HEK293 (cell line): ENCODE results near the gene NELFB.
A peak's percentile ranks its signal among the peaks of the same experiment; 100 is the strongest.

Experiments used
- CTCF ChIA-PET: fragments of 350-600 bp; formaldehyde crosslinking; extraction: SDS; loops from one replicate; lab custom pipeline; 2021; ENCODE audit warnings: antibody characterized with exemption; lab: Yijun Ruan, JAX
- POLR2A ChIA-PET: fragments of 300-600 bp; formaldehyde crosslinking; extraction: SDS; loops from one replicate; lab custom pipeline; 2020; ENCODE audit warnings: antibody characterized with exemption, inconsistent platforms; lab: Yijun Ruan, JAX
- H3K27ac ChIP-seq: fragments of 200-500 bp; sonication (Bioruptor generic); 2 replicates; pipeline ENCODE4 v1.5.1; 2014; ENCODE audit warnings: low read depth, low read length, control low read depth, inconsistent platforms; ENCODE audit errors: extremely low read depth
- H3K36me3 ChIP-seq, 2 experiments: fragments of 200-500 bp in 1 of 2; sonication (Bioruptor generic) in 1 of 2; 1 replicate in 1 of 2; 2 replicates in 1 of 2; pipeline ENCODE4 v1.5.1; 2014 to 2017; ENCODE audit warnings: inconsistent platforms in 2 of 2, low read length in 2 of 2; ENCODE audit not compliant: control insufficient read depth in 2 of 2, insufficient read depth in 1 of 2
- H3K4me1 ChIP-seq: fragments of 200-500 bp; sonication (Bioruptor generic); 2 replicates; pipeline ENCODE4 v1.5.1; 2014; ENCODE audit warnings: mild to moderate bottlenecking, low read length, inconsistent platforms; ENCODE audit not compliant: control insufficient read depth, insufficient read depth
- H3K4me3 ChIP-seq: 2 replicates; pipeline ENCODE4 v1.5.1; 2011; ENCODE audit warnings: low read depth, mild to moderate bottlenecking, control low read depth, low read length, moderate library complexity
- H3K9me3 ChIP-seq: fragments of 200-500 bp; sonication (Bioruptor generic); 2 replicates; pipeline ENCODE4 v1.5.1; 2014; ENCODE audit warnings: low read depth, low read length, inconsistent platforms; ENCODE audit not compliant: control insufficient read depth, insufficient read depth
- GLIS2 ChIP-seq: fragments of 450-650 bp; formaldehyde crosslinking; IDR thresholded peaks from 2 replicates; pipeline ENCODE4 v1.5.1; 2016; ENCODE audit warnings: missing biosample characterization, missing genetic modification characterization
- INSM2 ChIP-seq: fragments of 450-650 bp; formaldehyde crosslinking; IDR thresholded peaks from 2 replicates; pipeline ENCODE4 v1.5.1; 2016; ENCODE audit warnings: missing biosample characterization, missing genetic modification characterization
- KLF10 ChIP-seq: fragments of 450-650 bp; IDR thresholded peaks from 2 replicates; pipeline ENCODE4 v1.5.1; 2018; ENCODE audit warnings: missing biosample characterization, mild to moderate bottlenecking, missing genetic modification characterization
- PATZ1 ChIP-seq: fragments of 450-650 bp; formaldehyde crosslinking; IDR thresholded peaks from 2 replicates; pipeline ENCODE4 v1.5.1; 2016; ENCODE audit warnings: missing biosample characterization, missing genetic modification characterization
- ZBTB6 ChIP-seq: fragments of 450-650 bp; formaldehyde crosslinking; IDR thresholded peaks from 2 replicates; pipeline ENCODE4 v1.5.1; 2017; ENCODE audit warnings: missing biosample characterization, missing genetic modification characterization
- ZFP37 ChIP-seq: fragments of 450-650 bp; formaldehyde crosslinking; IDR thresholded peaks from 2 replicates; pipeline ENCODE4 v1.5.1; 2016; ENCODE audit warnings: missing biosample characterization, missing genetic modification characterization
- ZNF114 ChIP-seq: fragments of 450-650 bp; formaldehyde crosslinking; IDR thresholded peaks from 2 replicates; pipeline ENCODE4 v1.5.0; 2017; ENCODE audit warnings: missing biosample characterization, missing genetic modification characterization
- ZNF24 ChIP-seq: fragments of 450-650 bp; formaldehyde crosslinking; IDR thresholded peaks from 2 replicates; pipeline ENCODE4 v1.5.1; 2016; ENCODE audit warnings: missing biosample characterization, missing genetic modification characterization
- ZNF341 ChIP-seq: fragments of 450-650 bp; formaldehyde crosslinking; IDR thresholded peaks from 2 replicates; pipeline ENCODE4; 2016; ENCODE audit warnings: low read depth, missing biosample characterization, missing genetic modification characterization
- ZNF350 ChIP-seq: fragments of 450-650 bp; formaldehyde crosslinking; IDR thresholded peaks from 2 replicates; pipeline ENCODE4 v1.5.0; 2017; ENCODE audit warnings: missing biosample characterization, mild to moderate bottlenecking, missing genetic modification characterization
- ZNF394 ChIP-seq: fragments of 450-650 bp; formaldehyde crosslinking; IDR thresholded peaks from 2 replicates; pipeline ENCODE4 v1.5.1; 2016; ENCODE audit warnings: missing biosample characterization, missing genetic modification characterization, mild to moderate bottlenecking, moderate library complexity, borderline replicate concordance
- ZNF423 ChIP-seq: fragments of 450-650 bp; formaldehyde crosslinking; IDR thresholded peaks from 2 replicates; pipeline ENCODE4 v1.5.1; 2016; ENCODE audit warnings: missing biosample characterization, missing genetic modification characterization
- ZNF548 ChIP-seq: fragments of 450-650 bp; formaldehyde crosslinking; IDR thresholded peaks from 2 replicates; pipeline ENCODE4 v1.5.1; 2016; ENCODE audit warnings: missing biosample characterization, missing genetic modification characterization
- ZNF580 ChIP-seq: fragments of 450-650 bp; formaldehyde crosslinking; IDR thresholded peaks from 2 replicates; pipeline ENCODE4 v1.5.1; 2016; ENCODE audit warnings: missing biosample characterization, missing genetic modification characterization
- ZNF600 ChIP-seq: fragments of 450-650 bp; formaldehyde crosslinking; IDR thresholded peaks from 2 replicates; pipeline ENCODE4 v1.5.1; 2016; ENCODE audit warnings: missing biosample characterization, missing genetic modification characterization
- ZXDB ChIP-seq: fragments of 450-650 bp; formaldehyde crosslinking; IDR thresholded peaks from 2 replicates; pipeline ENCODE4 v1.5.1; 2016; ENCODE audit warnings: missing biosample characterization, missing genetic modification characterization
- TF ChIP-seq, protein P1 (sequence below): fragments of 450-650 bp; formaldehyde crosslinking; IDR thresholded peaks from 2 replicates; pipeline ENCODE4 v1.5.1; 2016; ENCODE audit warnings: missing biosample characterization, missing genetic modification characterization

The NELFB gene

GRCh38 chr9:137271696-137272076, 16.6 kb downstream of the NELFB start:
- peaks cover 0 to 51% of the 10 kb centered on the region in 2 experiments; a peak in 2 of 3 replicates for H3K36me3 ChIP-seq
- no peak overlapping the region for H3K27ac ChIP-seq
- no peak overlapping the region for H3K4me3 ChIP-seq
- ChIA-PET POLR2A (interaction anchor here (1.3 to 2.4 kb wide), 3 partner anchors 18 to 31 kb away, joined by 3 to 9 read pairs (median 6); partner anchors contain the start of gene TUBB4B), CTCF (interaction anchor here (1.6 kb wide), 1 partner anchor 16 kb away, joined by 3 read pairs; the partner anchor contains the start of gene NELFB)
- H3K9me3 ChIP-seq, result no peaks in the 10 kb centered on the region
- H3K4me1 ChIP-seq, result 0 out of 2 replicates have a peak, but pooled peaks cover 2% of the 10 kb centered on the region
- TF ChIP-seq ZNF350 (tag by site-specific recombination) (no peak), ZBTB6 (tag by site-specific recombination) (no peak), ZNF114 (tag by site-specific recombination) (no peak), ZNF341 (tag by site-specific recombination) (no peak), ZNF394 (tag by site-specific recombination) (no peak), ZNF548 (tag by site-specific recombination) (no peak), INSM2 (tag by site-specific recombination) (no peak), ZFP37 (tag by site-specific recombination) (no peak), ZNF580 (no peak)

DNA sequence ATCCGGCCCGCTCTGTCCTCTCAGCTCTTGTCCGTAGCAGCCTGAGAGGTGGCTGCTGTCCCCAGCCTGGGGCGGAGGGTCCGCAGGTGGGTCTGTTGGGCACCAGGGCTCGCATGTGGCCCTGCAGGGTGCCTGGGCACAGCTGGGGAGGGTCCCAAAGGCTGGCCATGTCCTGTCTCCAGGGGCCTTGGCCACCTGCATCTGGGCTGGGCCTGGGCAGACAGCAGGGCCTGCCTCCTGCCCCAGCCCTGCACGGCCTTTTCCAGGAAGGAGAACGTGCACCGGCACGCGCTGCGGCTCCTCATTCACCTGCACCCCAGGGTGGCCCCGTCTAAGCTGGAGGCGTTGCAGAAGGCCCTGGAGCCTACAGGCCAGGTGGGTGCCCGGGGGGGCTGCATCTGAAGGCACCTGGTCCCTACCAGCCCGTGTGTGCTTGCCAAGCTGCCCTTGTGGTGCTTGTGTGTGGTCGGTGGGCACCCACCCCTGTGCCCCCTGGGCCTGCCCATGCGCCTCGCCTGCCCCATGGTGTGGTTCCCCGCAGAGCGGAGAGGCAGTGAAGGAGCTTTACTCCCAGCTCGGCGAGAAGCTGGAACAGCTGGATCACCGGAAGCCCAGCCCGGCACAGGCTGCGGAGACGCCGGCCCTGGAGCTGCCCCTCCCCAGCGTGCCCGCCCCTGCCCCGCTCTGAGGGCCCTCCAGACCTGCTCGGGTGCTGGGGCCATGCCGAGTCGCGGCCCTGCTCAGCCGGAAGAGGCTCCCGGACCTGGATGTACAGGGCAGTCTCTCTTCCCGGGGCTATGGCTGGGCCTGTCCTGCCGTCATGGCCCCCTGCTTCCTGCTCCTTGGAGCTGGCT, 17.3 kb downstream of the NELFB start:
- H3K4me3 ChIP-seq, result no peak overlapping the region
- H3K9me3 ChIP-seq, result no peaks in the 10 kb centered on the region
- CTCF ChIA-PET, result interaction anchor here (0.6 to 1.7 kb wide), 4 partner anchors 10 to 44 kb away, joined by 3 to 5 read pairs (median 4); no protein-coding TSS in a partner anchor
- 0 out of 2 replicates have a peak, but pooled peaks cover 4% of the 10 kb centered on the region for H3K4me1 ChIP-seq
- no peak overlapping the region for H3K27ac ChIP-seq
- POLR2A ChIA-PET, result interaction anchor here (1.3 to 2.4 kb wide), 2 partner anchors 18 to 32 kb away, joined by 3 to 9 read pairs; partner anchors contain the start of gene TUBB4B
- peaks cover 0 to 46% of the 10 kb centered on the region in 2 experiments; a peak in 2 of 3 replicates for H3K36me3 ChIP-seq
- TF ChIP-seq ZNF423 (tag by site-specific recombination) (0 out of 2 replicates have a peak, but pooled peaks have one; percentile 19), ZXDB (tag by site-specific recombination) (no peak), ZNF24 (tag by site-specific recombination) (no peak), ZNF600 (peak; percentile 69; the same call in 1 of the 2 replicates), PATZ1 (tag by site-specific recombination) (0 out of 2 replicates have a peak, but pooled peaks have one; percentile 13), KLF10 (tag by site-specific recombination) (no peak), GLIS2 (tag by site-specific recombination) (peak; percentile 56)
- TF ChIP-seq, protein P1, sequence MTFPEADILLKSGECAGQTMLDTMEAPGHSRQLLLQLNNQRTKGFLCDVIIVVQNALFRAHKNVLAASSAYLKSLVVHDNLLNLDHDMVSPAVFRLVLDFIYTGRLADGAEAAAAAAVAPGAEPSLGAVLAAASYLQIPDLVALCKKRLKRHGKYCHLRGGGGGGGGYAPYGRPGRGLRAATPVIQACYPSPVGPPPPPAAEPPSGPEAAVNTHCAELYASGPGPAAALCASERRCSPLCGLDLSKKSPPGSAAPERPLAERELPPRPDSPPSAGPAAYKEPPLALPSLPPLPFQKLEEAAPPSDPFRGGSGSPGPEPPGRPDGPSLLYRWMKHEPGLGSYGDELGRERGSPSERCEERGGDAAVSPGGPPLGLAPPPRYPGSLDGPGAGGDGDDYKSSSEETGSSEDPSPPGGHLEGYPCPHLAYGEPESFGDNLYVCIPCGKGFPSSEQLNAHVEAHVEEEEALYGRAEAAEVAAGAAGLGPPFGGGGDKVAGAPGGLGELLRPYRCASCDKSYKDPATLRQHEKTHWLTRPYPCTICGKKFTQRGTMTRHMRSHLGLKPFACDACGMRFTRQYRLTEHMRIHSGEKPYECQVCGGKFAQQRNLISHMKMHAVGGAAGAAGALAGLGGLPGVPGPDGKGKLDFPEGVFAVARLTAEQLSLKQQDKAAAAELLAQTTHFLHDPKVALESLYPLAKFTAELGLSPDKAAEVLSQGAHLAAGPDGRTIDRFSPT (tag by site-specific recombination), result 0 out of 2 replicates have a peak, but pooled peaks have one; percentile 32
